ENCODE results near the gene RAB11FIP4. TPM values are rescaled to one million over a fixed set of nuclear protein-coding genes. Genes with fewer than 3 reads are reported as not detected.

The RAB11FIP4 gene
- polyA plus RNA-seq, 1 of the 3 experiments (the other 2 are of a cell fraction) = 9.4 TPM

GRCh38 chr17:31570951-31571892 is 179.7 kb downstream of the RAB11FIP4 start (continued):
- TF ChIP-seq TAF1 (IDR thresholded peaks at IDR 0.05; ENCODE audit: borderline replicate concordance, low read depth, low read length) = 0 out of 2 replicates have a peak, but pooled peaks have one; percentile 42
- peak in 1 of 2 experiments; percentile 92; a peak in 2 of 4 replicates for TF ChIP-seq EP300 (IDR thresholded peaks at IDR 0.05; ENCODE audit: borderline replicate concordance in 1 of 2, low read depth in 1 of 2, low read length in 1 of 2)
- TF ChIP-seq TEAD4 (IDR thresholded peaks at IDR 0.05; ENCODE audit: borderline replicate concordance, insufficient read depth) = peak; percentile 86
- peak; percentile 43; the same call in 1 of the 2 replicates for TF ChIP-seq YY1 (IDR thresholded peaks at IDR 0.05; ENCODE audit: low read depth)
- TF ChIP-seq MXI1 (IDR thresholded peaks at IDR 0.05; ENCODE audit: low read depth, low read length) = no peak
- TF ChIP-seq GATA2 (CRISPR knock-in tag; IDR thresholded peaks at IDR 0.05) = no peak
- no peak for TF ChIP-seq CTCF (IDR thresholded peaks at IDR 0.05)
- peak; percentile 77 for TF ChIP-seq POLR2AphosphoS5 (IDR thresholded peaks at IDR 0.05; ENCODE audit: low read depth, low read length)
- TF ChIP-seq EZH2phosphoT487 (IDR thresholded peaks at IDR 0.05; ENCODE audit: borderline replicate concordance, low read depth) = no peak
- TF ChIP-seq, protein P1, sequence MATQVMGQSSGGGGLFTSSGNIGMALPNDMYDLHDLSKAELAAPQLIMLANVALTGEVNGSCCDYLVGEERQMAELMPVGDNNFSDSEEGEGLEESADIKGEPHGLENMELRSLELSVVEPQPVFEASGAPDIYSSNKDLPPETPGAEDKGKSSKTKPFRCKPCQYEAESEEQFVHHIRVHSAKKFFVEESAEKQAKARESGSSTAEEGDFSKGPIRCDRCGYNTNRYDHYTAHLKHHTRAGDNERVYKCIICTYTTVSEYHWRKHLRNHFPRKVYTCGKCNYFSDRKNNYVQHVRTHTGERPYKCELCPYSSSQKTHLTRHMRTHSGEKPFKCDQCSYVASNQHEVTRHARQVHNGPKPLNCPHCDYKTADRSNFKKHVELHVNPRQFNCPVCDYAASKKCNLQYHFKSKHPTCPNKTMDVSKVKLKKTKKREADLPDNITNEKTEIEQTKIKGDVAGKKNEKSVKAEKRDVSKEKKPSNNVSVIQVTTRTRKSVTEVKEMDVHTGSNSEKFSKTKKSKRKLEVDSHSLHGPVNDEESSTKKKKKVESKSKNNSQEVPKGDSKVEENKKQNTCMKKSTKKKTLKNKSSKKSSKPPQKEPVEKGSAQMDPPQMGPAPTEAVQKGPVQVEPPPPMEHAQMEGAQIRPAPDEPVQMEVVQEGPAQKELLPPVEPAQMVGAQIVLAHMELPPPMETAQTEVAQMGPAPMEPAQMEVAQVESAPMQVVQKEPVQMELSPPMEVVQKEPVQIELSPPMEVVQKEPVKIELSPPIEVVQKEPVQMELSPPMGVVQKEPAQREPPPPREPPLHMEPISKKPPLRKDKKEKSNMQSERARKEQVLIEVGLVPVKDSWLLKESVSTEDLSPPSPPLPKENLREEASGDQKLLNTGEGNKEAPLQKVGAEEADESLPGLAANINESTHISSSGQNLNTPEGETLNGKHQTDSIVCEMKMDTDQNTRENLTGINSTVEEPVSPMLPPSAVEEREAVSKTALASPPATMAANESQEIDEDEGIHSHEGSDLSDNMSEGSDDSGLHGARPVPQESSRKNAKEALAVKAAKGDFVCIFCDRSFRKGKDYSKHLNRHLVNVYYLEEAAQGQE (IDR thresholded peaks at IDR 0.05; ENCODE audit: low read depth, low read length) = no peak
- peak; percentile 99 for TF ChIP-seq NFIC (IDR thresholded peaks at IDR 0.05; ENCODE audit: borderline replicate concordance)
- no peak for TF ChIP-seq RAD21 (IDR thresholded peaks at IDR 0.05; ENCODE audit: low read length)
- TF ChIP-seq, protein P2, sequence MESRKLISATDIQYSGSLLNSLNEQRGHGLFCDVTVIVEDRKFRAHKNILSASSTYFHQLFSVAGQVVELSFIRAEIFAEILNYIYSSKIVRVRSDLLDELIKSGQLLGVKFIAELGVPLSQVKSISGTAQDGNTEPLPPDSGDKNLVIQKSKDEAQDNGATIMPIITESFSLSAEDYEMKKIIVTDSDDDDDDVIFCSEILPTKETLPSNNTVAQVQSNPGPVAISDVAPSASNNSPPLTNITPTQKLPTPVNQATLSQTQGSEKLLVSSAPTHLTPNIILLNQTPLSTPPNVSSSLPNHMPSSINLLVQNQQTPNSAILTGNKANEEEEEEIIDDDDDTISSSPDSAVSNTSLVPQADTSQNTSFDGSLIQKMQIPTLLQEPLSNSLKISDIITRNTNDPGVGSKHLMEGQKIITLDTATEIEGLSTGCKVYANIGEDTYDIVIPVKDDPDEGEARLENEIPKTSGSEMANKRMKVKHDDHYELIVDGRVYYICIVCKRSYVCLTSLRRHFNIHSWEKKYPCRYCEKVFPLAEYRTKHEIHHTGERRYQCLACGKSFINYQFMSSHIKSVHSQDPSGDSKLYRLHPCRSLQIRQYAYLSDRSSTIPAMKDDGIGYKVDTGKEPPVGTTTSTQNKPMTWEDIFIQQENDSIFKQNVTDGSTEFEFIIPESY (IDR thresholded peaks at IDR 0.05; ENCODE audit: borderline replicate concordance, low read depth) = peak; percentile 77
